RPMI7951 (cell line): ENCODE measurements around the gene HS3ST3A1. TPM values are rescaled to one million over a fixed set of nuclear protein-coding genes. Genes with fewer than 3 reads are reported as not detected.
A peak's percentile ranks its signal among the peaks of the same experiment; 100 is the strongest.

Experiments
- DNase-seq: peaks from one replicate; pipeline ENCODE4 v3.0.0-alpha.2; 2012; ENCODE audit warnings: low read depth
- total RNA-seq: library from RNA; depleted of rRNA; stranded (reverse); fragments of >200 nt; shearing (Covaris generic); gene quantifications from 2 replicates; pipeline ENCODE4 v1.2.3, GENCODE V29; 2014

The HS3ST3A1 gene
- total RNA-seq, 1 experiment from 2014 or later, result 14.7 TPM

DNA sequence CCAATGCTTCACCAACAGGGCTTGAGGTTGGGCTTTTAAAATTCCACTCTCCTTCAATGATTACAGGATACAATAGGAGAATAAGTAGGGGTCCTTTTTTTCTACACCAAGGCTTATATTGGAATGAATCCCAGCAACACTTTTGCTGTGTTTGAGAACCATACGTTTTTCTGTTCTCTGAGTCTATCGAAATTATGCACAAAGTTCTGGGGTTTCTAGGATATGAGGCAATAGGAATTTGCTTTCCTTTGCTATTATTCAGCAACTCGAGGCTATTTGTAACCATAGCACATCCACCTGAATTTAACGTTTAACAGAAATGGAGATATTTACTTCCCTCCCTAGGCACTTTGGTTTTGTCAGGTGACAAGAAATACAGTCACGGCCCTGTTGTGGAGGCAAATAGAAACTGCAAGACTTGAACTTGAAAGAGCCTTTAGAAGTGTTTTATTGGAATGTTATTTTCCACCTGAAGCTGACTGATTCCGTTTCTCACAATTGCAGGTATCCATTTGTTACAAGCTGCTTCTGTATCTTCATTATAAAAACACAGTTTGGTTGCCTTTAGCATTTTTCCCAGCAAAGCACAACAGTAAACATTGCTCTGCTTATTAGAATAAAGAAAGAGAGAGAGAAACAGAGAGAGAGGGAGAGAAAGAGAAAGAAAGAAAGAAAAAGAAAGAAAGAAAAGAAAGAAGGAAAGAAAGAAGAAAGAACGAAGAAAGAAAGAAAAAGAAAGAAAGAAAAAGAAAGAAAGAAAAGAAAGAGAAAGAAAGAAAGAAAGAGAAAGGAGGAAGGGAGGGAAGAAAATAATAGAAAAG is 109.6 kb downstream of the HS3ST3A1 start:
- DNase-seq, result peak; percentile 13

DNA sequence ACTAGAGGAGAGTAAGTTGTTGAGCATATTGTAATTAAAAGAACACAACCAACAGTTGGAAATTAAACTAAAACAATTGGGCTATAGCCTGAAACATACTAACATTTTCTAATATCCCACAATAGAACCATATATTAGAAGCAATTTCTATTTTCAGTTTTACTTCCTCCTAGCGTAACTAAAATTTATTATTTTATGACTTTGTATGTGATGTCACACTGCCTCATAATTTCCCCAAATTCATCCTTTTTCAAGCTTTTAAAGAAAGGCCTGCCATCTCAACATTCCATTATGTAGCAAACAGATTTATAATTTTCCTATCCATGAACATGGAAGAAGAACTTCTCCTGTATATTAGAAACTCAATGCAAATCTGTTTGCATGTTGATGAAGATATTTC is 110.2 kb downstream of the HS3ST3A1 start:
- DNase-seq, result no peak

DNA sequence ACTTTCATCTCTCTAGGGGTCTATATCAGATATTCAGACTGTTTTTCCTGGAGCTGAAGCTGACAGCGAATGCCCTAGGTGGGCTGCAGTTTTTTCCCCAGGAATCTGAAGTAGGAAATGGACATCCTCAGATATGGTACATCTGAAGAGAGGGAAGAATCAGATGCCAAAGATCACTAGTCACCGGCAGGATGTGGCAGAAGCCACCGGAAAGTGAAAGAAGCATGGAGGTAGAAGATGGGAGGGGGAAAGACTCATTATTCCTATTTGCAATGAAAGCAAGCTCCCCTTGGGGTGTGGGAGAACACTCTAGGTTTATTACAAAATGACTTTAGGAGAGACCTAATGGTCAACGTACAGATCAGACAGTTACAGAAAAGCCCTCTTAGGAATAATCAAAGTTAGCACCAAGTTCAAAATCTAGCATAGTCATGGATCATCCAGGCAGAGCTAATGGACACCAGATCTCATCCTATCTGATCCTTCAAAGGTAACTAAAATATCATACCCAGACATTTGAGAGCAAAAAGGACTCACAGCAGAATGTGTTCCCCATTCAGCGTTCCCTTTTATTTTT is 110.7 kb downstream of the HS3ST3A1 start:
- DNase-seq, result peak; percentile 75

DNA sequence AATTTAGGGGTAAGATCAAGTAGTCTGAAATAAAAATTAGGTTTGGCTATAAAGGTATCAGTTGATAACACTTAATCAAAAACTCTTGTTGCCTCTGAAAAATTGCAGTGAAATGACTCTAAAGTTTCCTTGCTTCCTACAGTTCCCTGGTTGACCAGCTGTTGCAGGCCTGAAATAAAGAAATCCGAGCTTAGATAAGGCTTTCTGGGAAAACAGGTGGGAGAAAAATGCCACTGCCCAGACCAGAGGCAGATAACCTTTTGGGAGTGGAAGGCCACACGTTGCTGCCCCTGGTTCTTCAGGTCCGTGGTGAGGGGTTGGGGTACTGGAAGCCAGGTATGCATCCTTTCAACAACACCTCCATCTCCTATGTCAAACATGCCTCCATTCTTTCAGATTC is 111.3 kb downstream of the HS3ST3A1 start:
- DNase-seq, result peak; percentile 12

DNA sequence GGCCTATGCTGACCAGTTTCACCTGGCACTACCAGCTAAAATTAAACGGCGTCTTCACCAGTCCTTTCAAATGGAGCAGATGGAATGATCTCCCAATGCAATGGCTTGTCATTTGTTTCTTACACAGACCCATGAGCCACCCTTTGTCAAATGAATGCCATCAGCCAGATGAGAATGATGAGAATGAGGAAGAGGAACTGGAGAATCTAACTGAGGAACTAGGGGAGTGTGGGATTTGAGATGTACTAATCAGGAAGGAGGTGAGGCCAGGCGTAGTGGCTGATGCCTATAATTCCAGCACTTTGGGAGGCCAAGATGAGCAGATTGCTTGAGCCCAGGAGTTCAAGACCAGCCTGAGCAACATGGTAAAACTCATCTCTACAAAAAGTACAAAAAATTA is 116.4 kb downstream of the HS3ST3A1 start:
- no peak for DNase-seq

DNA sequence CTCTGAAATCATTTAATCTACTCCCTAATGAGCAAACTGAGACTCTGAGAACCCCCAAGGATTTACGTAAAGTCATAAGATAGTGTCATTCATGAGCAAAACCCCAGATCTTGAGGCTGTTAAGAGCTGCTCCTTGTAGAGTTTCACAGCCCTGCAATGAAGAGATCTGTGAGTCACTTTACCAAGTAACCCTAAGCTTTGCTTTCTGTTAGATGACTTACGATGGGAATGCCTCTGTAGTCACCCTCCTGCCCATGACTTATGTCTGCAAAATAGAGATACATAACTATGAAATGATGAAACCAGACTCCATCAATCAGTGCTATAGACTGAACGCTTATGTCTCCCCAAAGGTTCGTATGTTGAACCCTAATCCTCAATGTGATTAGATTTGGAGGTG is 117.7 kb downstream of the HS3ST3A1 start:
- peak; percentile 28 for DNase-seq

DNA sequence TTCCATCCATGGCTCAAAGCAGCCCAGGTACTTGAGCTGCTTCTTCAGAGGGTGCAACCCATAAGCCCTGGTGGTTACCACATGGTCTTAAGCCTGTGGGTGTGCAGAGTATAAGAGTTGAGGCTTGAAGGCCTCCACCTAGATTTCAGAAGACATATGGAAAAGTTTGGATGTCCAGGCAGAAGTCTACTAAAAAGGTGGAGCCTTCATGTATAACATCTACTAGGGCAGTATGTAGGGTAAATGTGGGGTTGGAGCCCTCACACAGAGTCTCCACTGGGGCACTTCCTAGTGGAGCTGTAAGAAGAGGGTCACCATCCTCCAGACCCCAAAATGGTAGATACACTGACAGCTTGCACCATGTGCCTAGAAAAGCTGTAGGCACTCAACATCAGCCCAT is 120.9 kb downstream of the HS3ST3A1 start:
- DNase-seq, result no peak

DNA sequence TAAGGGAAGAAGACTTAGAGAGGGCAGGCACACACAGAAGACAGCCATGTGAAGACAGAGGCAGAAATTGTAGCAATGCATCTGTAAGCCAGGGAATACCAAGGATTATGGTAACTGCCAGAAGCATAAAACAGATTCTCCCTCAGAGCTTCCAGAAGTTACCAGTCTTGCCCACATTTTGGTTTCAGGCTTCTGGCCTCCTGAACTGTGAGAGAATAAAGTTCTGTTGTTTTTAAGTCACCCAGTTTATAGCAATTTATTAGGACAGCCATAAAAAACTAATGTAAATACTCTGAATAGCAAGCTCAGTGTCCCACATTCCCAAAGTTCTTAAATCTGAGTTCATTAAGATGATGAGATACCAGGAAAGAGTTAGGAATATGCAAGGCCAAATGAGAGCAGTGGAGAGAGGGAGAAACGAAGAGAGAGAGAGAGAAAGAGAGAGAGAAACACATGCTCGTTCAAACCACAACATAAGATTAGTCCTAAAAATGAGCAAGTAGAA is 123.4 kb downstream of the HS3ST3A1 start:
- DNase-seq, result no peak

DNA sequence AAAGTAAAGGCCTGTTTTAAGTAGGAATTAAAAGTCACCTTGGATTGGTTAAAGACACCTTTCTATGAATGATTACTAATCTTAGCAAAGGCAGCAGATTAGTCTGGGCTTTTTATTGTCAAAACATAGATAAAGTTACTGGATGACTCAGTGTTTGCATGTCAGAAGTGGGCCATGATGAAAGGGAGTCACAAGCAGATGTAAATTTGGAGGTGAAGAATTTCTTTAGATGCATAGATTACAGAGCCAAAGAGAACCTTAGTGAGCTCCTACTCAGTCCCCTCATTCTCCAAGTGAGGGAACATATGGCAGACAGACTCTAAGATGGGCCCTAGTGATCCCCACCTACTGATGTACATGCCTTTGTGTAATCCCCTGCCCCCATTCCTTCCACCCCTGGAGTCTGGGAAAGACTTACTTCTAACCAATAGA is 124.5 kb downstream of the HS3ST3A1 start:
- peak; percentile 65 for DNase-seq

DNA sequence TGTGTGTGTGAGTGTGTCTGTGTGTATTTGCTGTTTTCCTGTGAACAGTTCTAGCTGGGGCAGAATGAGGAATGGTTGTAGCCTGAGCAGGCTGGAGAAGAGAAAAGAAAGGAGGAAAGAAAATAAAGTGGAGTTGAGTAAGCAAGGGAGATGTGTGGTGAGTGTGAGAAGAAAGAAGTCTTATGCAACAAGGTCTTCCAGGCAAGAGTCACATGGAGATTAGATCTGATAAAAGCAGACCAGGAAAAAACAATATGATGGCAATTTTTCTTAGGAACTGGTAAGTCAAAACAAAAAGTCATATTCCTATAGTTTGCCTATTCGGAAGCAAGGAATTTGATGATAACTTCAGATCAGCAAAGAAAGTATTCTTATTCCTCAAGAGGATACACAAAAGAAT is 125.0 kb downstream of the HS3ST3A1 start:
- peak; percentile 21 for DNase-seq

DNA sequence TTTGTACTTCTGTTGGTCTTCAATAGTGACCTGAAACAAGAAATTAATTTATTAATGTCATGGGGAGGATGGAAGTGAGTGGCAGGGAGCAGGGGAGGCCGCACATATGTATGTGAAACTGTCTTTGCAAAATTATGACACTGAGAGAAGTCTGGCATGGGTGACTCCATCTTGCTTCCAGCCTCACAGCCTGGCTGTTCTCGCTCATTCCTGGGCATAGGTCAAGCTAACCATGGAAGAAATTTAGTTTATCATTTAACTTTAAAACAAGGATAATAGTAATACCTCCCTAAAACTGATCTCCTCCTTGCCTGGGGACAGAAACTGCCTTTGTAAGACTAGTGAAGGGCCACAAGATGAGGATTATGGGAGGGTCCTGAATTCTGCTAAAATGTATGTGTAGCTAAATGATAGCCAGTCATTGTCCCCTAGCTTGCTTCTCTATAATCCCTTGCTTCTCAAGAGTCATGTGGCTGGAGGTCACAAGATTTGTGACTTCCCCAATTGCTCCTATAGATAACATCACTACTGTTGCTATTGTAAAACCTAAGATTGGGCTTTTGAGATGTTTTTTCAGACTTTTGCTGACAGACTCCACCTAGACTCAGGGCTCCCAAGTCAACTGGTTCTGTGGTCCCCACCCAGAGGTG is 126.0 kb downstream of the HS3ST3A1 start:
- DNase-seq, result no peak

DNA sequence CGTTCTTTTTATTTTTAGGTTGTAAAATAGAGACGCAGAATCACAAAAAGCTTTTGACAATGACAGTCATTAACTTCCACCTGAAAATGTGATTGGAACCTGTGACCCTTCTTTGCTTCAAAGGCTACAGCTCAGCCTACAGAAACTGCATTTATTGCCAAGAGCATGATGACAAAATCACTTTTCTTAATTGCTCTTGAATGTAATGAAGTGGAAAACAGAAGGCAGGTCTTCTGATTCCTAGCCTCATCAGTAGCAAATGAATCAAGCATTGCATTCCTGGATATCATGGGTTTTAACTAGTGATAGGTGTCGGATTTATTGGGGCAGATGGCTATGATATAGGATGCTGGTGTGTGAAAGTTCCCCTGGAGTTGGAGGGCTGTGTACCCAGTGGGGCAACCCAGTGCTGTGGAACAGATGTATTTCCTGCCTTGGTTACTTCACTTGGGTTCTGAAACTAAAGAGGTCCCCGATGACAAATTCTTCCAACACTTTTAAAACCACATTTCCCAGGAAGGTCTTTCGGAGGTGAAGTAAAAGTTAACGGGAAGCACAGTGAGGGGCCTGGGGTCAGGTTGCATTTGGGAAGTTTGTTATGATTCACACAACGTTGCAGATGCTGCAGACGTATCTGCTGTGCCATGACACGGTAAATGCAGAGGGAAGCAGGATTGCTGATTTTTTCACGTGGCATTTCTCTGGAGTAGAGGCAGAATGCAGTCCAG is 127.5 kb downstream of the HS3ST3A1 start:
- peak; percentile 67 for DNase-seq

DNA sequence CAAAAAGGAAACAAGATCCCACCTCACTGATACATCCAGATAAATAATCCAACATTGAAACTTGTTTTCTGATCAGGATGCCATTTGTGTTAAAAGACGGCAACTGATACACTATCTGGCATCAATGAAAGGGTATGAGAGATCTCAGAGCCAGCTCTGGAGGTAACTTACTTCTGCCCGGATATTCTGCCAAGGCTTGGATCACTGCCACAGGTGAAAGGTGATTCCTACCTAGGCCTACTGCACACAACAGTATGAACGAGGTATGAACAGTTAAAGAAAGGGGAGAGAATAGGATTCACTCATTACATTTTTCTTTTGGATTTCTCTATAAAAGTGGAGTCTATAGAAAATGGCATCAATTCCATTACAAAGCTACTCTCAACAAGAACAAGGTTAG is 136.1 kb downstream of the HS3ST3A1 start:
- DNase-seq, result no peak

DNA sequence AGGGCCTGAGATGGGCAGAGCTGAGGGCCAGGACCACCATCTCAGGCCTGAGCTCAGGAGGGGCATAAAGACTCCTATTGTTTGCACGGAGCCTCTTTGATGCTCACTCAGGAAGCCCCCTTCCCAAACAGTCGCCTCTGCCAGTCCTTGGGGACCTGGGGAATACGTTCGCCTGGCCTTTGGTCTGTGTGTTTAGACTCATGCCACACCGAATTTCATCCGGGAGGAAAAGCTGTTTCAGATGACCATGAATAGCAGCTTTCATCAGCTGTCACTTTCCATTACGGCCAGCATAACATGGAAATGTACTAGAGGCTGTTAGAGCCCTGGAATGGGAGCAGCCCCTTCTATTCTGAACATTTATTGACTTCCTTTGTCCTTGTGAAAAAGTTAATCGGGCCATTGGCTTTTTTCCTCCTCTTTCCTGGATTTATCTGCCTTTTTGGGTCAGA is 139.0 kb downstream of the HS3ST3A1 start:
- DNase-seq, result peak; percentile 37

DNA sequence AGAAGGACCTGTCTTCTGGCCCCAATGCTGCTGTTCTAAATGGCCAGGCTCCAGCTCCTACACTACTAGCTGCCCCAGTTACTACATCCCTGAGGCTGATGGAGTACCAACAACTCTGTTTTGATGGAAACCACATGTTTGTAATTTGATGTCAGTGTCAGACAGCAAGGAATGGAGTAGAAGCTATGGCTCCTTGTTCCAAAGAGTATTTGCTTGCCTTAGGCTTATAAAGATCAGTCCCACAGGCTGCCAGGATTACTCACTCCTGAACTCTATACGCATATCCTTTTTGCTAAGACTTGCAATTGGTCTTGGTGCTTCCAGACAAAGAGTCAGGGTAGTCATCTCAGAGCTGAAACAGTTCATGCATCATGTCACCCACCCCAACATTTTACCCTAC is 139.6 kb downstream of the HS3ST3A1 start:
- peak; percentile 87 for DNase-seq

DNA sequence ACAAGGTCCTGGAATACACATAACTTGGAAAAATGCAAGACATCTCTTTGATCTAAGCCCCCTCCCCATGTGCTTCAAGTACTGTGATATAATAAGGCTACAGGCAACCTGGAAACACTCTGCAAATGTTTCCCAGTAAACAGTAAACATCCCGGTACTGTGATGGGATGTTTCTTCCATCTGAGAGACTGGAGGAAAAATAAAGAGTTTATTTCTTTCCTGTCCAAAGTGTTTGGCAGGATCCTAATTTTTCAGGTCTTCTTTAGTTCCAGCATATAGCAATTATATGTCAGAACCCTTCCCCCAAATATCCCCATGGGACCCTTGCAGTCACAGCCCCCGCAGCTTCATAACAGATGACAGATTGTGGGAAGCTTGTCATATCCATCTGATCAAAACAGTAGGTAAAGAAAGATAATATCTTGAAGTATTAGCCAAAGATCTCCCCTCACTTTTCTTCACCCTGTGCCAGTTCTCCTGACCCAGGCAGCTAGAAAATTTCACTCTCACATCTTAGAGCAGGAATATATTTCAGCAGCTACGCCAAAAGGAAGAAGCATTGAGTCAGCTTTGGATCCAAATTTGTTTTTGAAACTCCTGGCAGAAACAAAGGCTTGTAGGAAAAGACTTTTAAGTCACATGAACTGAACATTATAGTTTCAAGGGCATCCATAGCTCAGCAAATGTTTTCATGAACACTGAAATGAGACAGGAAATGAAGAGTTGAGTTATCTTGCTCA is 141.3 kb downstream of the HS3ST3A1 start:
- DNase-seq, result no peak

DNA sequence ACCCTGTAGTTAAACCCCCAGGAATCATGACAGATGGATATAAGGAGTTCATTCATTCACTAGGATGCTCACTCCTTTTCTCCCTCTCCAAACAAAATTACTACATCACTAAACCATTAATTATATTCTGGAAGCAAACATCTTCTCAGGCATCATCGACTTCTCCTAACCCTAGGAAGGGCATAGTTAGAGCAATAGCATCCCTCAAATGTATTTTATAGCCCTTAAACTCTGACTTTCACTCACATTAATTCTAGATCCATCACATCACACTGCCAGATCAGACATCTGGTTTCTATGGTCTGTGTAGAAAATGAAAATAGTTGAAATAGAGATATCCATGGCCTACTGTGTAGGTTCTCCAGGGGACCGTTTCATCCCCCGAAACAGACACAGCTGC is 143.9 kb downstream of the HS3ST3A1 start:
- no peak for DNase-seq
